ENCODE data around the gene ARMH4.

Gene ARMH4

DNA sequence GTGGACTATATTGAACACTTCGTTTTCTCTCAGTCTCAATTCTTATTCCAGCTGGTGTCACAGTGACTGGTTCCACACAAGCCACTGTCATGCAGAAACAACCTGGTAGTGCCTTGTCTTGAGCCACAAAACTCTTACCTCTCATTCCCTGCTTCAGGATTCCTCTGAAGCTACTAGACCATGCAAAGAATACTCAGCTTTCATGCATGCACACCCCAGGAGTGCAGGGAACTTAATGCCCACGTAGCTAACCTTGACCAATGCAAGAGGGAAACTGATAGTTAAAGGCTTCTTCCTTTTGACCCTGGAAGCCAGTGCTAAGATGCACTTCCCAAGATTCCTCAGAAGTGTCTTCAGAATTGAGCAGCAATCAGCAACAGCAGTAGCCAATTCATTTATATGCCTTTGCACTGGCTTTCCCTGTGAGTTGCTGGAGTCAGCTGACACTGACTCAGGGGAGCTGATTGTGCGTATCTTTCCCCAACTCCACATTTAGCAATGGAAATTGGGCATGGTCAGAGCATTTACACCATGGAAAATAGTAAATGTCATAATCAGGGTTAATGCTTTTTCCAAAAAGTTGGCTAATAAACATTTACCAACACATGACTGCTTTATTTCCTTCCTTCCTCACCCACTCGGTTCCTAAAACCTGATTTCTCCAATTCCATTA is 172.5 kb downstream of the ARMH4 start:
- Mint-ChIP-seq H3K27ac (no peak overlapping the region), H3K27me3 (peaks cover 0 to 30% of the 10 kb centered on the region in 2 donors), H3K9me3 (no peaks in the 10 kb centered on the region), H3K4me1 (ENCODE audit: low read depth in 2 of 2) (no peaks in the 10 kb centered on the region), H3K36me3 (ENCODE audit: insufficient read depth) (no peaks in the 10 kb centered on the region), H3K4me3 (no peak overlapping the region)
- ATAC-seq (replicated peaks) (no peak), DNase-seq (no peak)

DNA sequence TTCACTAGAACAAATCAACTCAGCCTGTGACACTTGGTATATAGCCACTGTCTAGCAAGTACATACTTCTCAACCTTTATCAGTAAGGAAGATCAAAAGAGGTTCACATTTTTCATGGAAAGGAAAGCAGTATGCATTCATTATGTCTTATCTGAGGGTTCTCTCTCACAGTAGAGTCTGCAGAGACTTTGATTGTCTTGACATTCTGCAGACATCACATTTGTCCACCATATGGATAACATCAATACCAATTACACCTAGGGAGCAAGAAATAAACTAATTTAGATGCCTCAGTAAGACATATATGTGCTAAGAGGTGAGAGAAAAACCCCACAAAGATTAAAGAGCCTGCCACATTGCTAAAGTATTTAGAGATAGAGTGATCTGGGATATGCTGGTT is 175.3 kb downstream of the ARMH4 start:
- Mint-ChIP-seq H3K36me3 (ENCODE audit: insufficient read depth) (no peaks in the 10 kb centered on the region), H3K27me3 (peaks cover 5 to 12% of the 10 kb centered on the region in 2 donors), H3K4me1 (ENCODE audit: low read depth in 2 of 2) (no peaks in the 10 kb centered on the region), H3K4me3 (no peak overlapping the region), H3K9me3 (no peaks in the 10 kb centered on the region), H3K27ac (no peak overlapping the region)
- ATAC-seq (replicated peaks) (no peak), DNase-seq (no peak)

DNA sequence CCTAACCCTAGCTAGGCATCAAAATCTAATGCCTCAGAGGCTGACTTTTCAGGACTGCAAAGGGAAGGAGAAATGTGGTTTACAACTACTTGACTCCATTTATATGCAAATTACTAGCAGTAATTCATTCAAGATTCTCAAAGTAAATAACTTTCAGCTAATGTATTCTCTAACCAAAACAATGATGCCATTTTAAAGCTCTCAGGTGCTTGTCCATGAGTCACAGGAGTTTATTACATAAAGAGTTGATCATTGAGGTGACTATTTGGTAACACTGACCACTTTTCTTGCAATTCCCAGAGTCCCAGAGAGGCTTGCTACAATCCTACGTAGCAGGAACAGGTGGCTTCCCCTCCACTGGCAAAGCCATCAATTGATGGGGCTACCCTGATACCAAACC is 177.1 kb downstream of the ARMH4 start:
- DNase-seq (no peak), ATAC-seq (replicated peaks) (no peak)
- Mint-ChIP-seq H3K27me3 (peaks cover 8 to 12% of the 10 kb centered on the region in 2 donors), H3K27ac (no peak overlapping the region), H3K4me3 (no peak overlapping the region), H3K4me1 (ENCODE audit: low read depth in 2 of 2) (no peaks in the 10 kb centered on the region), H3K9me3 (no peaks in the 10 kb centered on the region), H3K36me3 (ENCODE audit: insufficient read depth) (no peaks in the 10 kb centered on the region)

DNA sequence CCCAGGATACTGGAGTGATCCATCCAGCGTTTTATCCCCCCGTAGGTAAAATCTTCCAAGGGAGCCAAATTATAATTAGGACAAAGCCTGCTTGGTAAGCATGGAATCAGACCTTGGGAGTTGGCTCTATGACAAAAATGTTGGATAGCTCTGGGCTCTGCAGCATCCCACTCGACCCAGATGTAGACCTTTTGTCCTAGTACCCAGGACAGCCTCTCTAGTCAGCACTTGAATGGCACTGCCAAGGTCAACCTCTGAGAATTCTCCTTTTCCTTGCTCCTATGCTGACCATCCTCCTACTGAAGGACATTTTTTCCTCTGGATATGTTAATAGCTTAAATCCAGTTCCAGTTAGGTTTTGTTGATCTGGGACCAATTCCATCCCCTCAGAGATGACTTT is 181.4 kb downstream of the ARMH4 start:
- no peaks in the 10 kb centered on the region for H3K9me3 Mint-ChIP-seq
- ATAC-seq (replicated peaks) (no peak), DNase-seq (no peak)
- H3K27me3 Mint-ChIP-seq: peaks cover 6 to 8% of the 10 kb centered on the region in 2 donors
- H3K4me3 Mint-ChIP-seq: no peak overlapping the region
- H3K27ac Mint-ChIP-seq: no peak overlapping the region
- no peaks in the 10 kb centered on the region for H3K4me1 Mint-ChIP-seq (ENCODE audit: low read depth in 2 of 2)
- H3K36me3 Mint-ChIP-seq (ENCODE audit: insufficient read depth): no peaks in the 10 kb centered on the region

DNA sequence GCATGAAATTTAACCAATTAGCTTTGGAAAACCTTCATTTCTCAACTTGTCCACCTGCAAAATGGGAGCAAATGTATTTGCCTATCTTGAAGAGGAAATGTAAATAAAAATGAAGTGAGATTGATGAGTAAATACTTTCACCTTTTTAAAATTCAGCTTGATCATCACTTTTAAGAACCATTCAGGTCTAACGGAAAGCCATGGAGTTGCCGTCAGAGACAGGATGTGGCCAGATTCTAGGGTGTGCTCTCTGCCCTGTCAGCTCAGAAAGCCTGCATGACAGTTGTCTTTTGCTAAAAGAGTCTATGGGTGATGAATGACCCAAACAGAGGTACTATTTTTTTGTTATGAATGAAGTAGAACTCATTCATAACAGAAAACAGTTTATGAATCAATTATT is 181.8 kb downstream of the ARMH4 start:
- DNase-seq: no peak
- Mint-ChIP-seq H3K4me3 (no peak overlapping the region), H3K9me3 (no peaks in the 10 kb centered on the region), H3K27me3 (peaks cover 8 to 10% of the 10 kb centered on the region in 2 donors), H3K36me3 (ENCODE audit: insufficient read depth) (no peaks in the 10 kb centered on the region), H3K27ac (no peak overlapping the region), H3K4me1 (ENCODE audit: low read depth in 2 of 2) (no peaks in the 10 kb centered on the region)
- no peak for ATAC-seq (replicated peaks)

DNA sequence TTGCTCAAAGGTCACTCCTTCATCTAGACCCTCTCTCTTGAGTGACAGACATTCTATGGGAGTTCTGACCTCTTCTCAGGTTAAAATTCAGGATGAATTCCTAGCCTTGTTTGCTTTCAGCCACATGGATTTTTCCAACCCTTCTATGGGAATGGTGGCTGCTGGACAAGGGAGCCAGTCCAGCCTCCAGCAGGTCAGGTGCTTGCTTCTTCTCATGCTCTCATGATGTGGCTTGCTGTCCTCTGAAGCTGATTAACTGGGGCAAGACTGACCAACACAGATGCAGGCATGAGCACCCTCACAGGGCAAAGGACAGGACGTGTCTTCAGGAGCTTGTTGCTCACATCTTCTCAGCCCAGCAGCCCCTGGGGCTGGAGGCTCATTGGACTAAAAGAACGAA is 188.9 kb downstream of the ARMH4 start:
- H3K4me3 Mint-ChIP-seq: no peak overlapping the region
- no peaks in the 10 kb centered on the region for H3K9me3 Mint-ChIP-seq
- no peak overlapping the region for H3K27ac Mint-ChIP-seq
- H3K36me3 Mint-ChIP-seq (ENCODE audit: insufficient read depth): no peaks in the 10 kb centered on the region
- H3K4me1 Mint-ChIP-seq (ENCODE audit: low read depth in 2 of 2): no peaks in the 10 kb centered on the region
- DNase-seq (no peak), ATAC-seq (replicated peaks) (no peak)
- peaks cover 0 to 40% of the 10 kb centered on the region in 2 donors for H3K27me3 Mint-ChIP-seq

DNA sequence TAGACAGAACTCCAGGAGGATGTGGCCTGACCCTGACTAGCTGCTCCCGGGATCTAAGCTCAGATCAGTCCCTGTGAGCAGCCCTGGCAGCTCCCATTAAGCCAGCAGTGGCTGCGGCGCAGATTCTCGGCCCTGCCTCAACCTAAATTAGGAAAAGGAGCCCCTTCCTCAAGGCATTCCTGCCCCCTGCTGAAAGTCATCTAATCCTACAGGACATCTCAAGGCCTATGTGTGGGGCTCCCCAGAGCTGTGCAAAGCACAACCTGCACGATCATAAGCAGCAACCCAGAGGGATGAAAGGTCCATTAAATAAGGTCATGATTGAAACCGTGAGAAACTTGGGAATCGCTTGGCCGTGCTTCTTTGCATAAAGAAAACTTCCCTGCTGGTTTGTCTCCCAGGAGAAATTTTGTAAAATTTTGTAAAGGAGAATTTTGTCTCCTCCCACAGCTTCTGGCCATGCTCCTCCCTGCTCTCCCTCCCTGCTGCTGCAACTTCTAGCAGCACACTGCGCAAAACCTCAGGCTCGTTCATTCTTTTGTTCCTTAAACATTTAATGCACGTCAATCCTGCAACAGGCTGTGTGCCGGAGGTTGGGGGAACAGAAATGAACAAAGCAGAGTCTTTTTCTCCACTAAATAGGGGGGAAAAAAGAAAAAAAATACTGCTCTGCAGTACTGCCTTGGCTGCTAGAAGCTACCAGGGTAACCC is 189.5 kb downstream of the ARMH4 start:
- Mint-ChIP-seq H3K4me3 (no peak overlapping the region), H3K4me1 (ENCODE audit: low read depth in 2 of 2) (no peaks in the 10 kb centered on the region), H3K9me3 (no peaks in the 10 kb centered on the region), H3K27ac (no peak overlapping the region), H3K36me3 (ENCODE audit: insufficient read depth) (no peaks in the 10 kb centered on the region), H3K27me3 (peaks cover 0 to 40% of the 10 kb centered on the region in 2 donors)
- DNase-seq (no peak), ATAC-seq (replicated peaks) (no peak)

DNA sequence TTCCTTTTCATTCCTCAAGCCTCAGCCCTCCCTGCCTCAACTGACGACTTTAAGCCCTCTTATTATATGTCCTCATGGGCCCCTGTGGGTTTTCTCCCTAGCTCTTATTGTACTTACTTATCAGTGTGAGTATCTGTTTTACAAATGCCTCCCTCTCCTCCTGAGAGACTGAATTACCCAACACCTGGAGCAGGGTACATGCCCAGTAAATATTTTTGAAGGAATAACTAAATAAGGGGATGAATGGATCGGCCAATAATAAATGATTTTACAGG is 190.3 kb downstream of the ARMH4 start:
- Mint-ChIP-seq H3K27ac (no peak overlapping the region), H3K4me3 (no peak overlapping the region), H3K36me3 (ENCODE audit: insufficient read depth) (no peaks in the 10 kb centered on the region), H3K9me3 (no peaks in the 10 kb centered on the region), H3K27me3 (peaks cover 5 to 40% of the 10 kb centered on the region in 2 donors), H3K4me1 (ENCODE audit: low read depth in 2 of 2) (no peaks in the 10 kb centered on the region)
- no peak for ATAC-seq (replicated peaks)
- no peak for DNase-seq

DNA sequence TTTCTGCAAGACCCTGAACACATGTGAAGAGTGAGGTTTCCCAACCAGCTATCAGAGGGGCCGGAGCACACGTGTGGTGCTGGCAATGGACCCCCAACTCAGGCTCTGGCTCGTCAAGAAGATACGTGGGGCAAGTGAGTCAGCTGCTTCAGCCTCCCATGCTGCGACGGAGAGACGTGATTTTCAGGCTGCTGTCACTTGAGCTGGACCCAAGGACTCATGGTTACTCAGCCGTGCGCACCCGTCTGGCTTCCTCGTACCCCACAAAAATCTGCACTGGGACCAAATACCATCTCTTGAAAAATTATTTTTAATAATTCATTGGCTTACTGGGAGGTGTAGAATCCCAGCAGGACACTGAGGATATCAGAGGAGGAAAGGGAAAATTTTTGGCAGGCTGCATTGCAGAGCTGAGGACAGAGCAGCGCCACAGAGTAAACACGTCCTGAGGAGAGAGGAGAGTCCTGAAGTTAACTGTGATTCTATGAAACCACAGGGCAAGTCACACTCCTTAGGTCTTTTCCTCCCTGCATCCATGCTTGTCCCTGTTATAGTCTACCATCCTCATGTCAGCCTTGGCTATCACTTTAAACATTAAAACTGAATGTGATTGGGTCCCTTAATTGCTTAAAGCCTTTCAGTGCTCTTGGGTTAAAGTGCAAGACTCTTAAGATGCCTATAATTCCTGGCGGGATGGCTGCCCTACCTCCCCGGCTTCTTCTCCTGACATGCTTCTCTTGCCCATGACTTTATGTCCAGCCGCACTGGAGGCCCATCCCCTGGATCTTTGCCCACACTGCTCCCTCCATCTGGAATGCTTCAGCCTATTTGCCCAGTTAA is 190.8 kb downstream of the ARMH4 start:
- Mint-ChIP-seq H3K27ac (no peak overlapping the region), H3K4me3 (no peak overlapping the region), H3K4me1 (ENCODE audit: low read depth in 2 of 2) (no peaks in the 10 kb centered on the region), H3K27me3 (peaks cover 6 to 39% of the 10 kb centered on the region in 2 donors), H3K36me3 (ENCODE audit: insufficient read depth) (no peaks in the 10 kb centered on the region), H3K9me3 (no peaks in the 10 kb centered on the region)
- ATAC-seq (replicated peaks) (no peak), DNase-seq (no peak)

DNA sequence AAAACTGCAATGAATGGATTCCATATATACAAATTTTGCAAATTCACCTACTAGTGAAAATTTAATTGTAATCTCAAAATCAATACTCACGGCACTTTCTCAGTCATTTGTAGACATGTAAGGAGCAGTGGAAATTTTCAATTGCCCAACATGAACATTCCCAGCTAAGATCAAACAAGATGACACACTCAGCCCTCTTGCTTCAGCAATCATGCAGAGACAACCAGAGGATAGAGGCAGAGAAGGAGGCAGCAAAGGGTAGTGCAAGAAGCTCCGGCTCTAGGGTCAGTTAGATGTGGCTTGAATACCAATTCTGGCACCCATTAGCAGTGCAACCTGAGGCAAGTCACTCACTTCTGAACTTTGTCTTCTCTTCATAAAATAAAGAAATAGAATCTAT is 194.6 kb downstream of the ARMH4 start:
- H3K4me1 Mint-ChIP-seq (ENCODE audit: low read depth in 2 of 2): no peaks in the 10 kb centered on the region

More for the DNA sequence above, 194.6 kb downstream of the ARMH4 start:
- no peak for ATAC-seq (replicated peaks)
- DNase-seq: no peak
- no peaks in the 10 kb centered on the region for H3K36me3 Mint-ChIP-seq (ENCODE audit: insufficient read depth)
- no peak overlapping the region for H3K4me3 Mint-ChIP-seq
- peaks cover 18 to 35% of the 10 kb centered on the region in 2 donors for H3K27me3 Mint-ChIP-seq
- no peak overlapping the region for H3K27ac Mint-ChIP-seq
- H3K9me3 Mint-ChIP-seq: peaks cover 6 to 7% of the 10 kb centered on the region in 2 donors

All from effector memory CD8-positive, alpha-beta T cell (primary cell).